Neural cell (in vitro differentiated cells): ENCODE results near the gene LDB2.
"Not testable (repeated sequence)": the region's sequence is repeated elsewhere in the genome, so short reads cannot be mapped to it uniquely, and the experiment has no call there.

Experiments
- EP300 ChIP-seq: fragments of 450-650 bp; conservative IDR thresholded peaks from 2 replicates; pipeline ENCODE4 v1.6.1; 2014; ENCODE audit warnings: antibody characterized with exemption, mild to moderate bottlenecking, moderate library complexity; ENCODE audit not compliant: poor library complexity, severe bottlenecking
- EZH2 ChIP-seq: fragments of 200-600, 300-800 bp; shearing (Covaris generic), sonication (generic); IDR thresholded peaks from 2 replicates; pipeline ENCODE4 v1.6.1; 2014; ENCODE audit warnings: antibody characterized with exemption, low read length, borderline replicate concordance, mild to moderate bottlenecking; ENCODE audit not compliant: insufficient read depth, poor library complexity, severe bottlenecking
- MXI1 ChIP-seq: fragments of 450-650 bp; conservative IDR thresholded peaks from 2 replicates; pipeline ENCODE4 v1.6.1; 2014; ENCODE audit warnings: antibody characterized with exemption, mild to moderate bottlenecking; ENCODE audit not compliant: poor library complexity, severe bottlenecking
- POLR2AphosphoS5 ChIP-seq: IDR thresholded peaks from 2 replicates; pipeline ENCODE4 v1.6.1; 2012
- RAD21 ChIP-seq: fragments of 450-650 bp; conservative IDR thresholded peaks from 2 replicates; pipeline ENCODE4 v1.6.1; 2014; ENCODE audit warnings: antibody characterized with exemption, mild to moderate bottlenecking, moderate library complexity
- SMC3 ChIP-seq: fragments of 450-650 bp; conservative IDR thresholded peaks from 2 replicates; pipeline ENCODE4 v1.6.1; 2014; ENCODE audit warnings: antibody characterized with exemption, mild to moderate bottlenecking, moderate library complexity; ENCODE audit not compliant: poor library complexity
- TF ChIP-seq, protein P1 (sequence below): fragments of 450-650 bp; IDR thresholded peaks from 2 replicates; pipeline ENCODE4 v1.5.1; 2014; ENCODE audit warnings: antibody characterized with exemption, mild to moderate bottlenecking, moderate library complexity; ENCODE audit not compliant: poor library complexity, severe bottlenecking
- TF ChIP-seq, protein P2 (sequence below): IDR thresholded peaks from 2 replicates; pipeline ENCODE4 v1.6.1; 2012; ENCODE audit warnings: borderline replicate concordance

DNA sequence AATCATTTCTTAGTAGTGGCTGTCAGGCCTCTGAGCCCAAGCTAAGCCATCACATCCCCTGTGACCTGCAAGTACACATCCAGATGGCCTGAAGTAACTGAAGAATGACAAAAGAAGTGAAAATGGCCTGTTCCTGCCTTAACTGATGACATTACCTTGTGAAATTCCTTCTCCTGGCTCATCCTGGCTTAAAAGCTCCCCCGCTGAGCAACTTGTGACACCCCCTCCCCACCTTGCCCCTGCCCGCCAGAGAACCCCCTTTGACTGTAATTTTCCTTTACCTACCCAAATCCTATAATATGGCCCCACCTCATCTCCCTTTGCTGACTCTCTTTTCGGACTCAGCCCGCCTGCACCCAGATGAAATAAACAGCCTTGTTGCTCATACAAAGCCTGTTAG lies 20.3 kb upstream of the LDB2 start:
- TF ChIP-seq, protein P1, sequence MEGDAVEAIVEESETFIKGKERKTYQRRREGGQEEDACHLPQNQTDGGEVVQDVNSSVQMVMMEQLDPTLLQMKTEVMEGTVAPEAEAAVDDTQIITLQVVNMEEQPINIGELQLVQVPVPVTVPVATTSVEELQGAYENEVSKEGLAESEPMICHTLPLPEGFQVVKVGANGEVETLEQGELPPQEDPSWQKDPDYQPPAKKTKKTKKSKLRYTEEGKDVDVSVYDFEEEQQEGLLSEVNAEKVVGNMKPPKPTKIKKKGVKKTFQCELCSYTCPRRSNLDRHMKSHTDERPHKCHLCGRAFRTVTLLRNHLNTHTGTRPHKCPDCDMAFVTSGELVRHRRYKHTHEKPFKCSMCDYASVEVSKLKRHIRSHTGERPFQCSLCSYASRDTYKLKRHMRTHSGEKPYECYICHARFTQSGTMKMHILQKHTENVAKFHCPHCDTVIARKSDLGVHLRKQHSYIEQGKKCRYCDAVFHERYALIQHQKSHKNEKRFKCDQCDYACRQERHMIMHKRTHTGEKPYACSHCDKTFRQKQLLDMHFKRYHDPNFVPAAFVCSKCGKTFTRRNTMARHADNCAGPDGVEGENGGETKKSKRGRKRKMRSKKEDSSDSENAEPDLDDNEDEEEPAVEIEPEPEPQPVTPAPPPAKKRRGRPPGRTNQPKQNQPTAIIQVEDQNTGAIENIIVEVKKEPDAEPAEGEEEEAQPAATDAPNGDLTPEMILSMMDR = not testable (repeated sequence)
- TF ChIP-seq, protein P2, sequence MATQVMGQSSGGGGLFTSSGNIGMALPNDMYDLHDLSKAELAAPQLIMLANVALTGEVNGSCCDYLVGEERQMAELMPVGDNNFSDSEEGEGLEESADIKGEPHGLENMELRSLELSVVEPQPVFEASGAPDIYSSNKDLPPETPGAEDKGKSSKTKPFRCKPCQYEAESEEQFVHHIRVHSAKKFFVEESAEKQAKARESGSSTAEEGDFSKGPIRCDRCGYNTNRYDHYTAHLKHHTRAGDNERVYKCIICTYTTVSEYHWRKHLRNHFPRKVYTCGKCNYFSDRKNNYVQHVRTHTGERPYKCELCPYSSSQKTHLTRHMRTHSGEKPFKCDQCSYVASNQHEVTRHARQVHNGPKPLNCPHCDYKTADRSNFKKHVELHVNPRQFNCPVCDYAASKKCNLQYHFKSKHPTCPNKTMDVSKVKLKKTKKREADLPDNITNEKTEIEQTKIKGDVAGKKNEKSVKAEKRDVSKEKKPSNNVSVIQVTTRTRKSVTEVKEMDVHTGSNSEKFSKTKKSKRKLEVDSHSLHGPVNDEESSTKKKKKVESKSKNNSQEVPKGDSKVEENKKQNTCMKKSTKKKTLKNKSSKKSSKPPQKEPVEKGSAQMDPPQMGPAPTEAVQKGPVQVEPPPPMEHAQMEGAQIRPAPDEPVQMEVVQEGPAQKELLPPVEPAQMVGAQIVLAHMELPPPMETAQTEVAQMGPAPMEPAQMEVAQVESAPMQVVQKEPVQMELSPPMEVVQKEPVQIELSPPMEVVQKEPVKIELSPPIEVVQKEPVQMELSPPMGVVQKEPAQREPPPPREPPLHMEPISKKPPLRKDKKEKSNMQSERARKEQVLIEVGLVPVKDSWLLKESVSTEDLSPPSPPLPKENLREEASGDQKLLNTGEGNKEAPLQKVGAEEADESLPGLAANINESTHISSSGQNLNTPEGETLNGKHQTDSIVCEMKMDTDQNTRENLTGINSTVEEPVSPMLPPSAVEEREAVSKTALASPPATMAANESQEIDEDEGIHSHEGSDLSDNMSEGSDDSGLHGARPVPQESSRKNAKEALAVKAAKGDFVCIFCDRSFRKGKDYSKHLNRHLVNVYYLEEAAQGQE = not testable (repeated sequence)
- TF ChIP-seq POLR2AphosphoS5, RAD21, MXI1, EZH2, SMC3, EP300: not testable (repeated sequence)
